GM12878 (cell line): ENCODE measurements around the gene MAN2B1. TPM values are rescaled to one million over a fixed set of nuclear protein-coding genes. Genes with fewer than 3 reads are reported as not detected.
A peak's percentile ranks its signal among the peaks of the same experiment; 100 is the strongest.

Experiments
- polyA plus RNA-seq, 11 experiments: library from polyadenylated mRNA; depleted of rRNA in 4 of 11; unstranded in 6 of 11; stranded (reverse) in 5 of 11; fragments of >200 nt; fragmentation: Nextera tagmentation in 4 of 11; fragmentation: Illumina TruSeq in 1 of 11; extraction: Ambion mirVana in 4 of 11; extraction: Trizol in 1 of 11; gene quantifications; 1 replicate in 1 of 11; 2 replicates in 10 of 11; pipeline versions ENCODE4 v1.2.1 to v1.2.3, GENCODE V29; 2011 to 2016; ENCODE audit warnings: inconsistent platforms in 2 of 11, missing spikeins in 2 of 11, low read depth in 1 of 11
- small RNA-seq: library from RNA; depleted of rRNA; stranded (forward); fragments of <200 nt; gene quantifications from one replicate; pipeline ENCODE3, GENCODE V24; 2014
- total RNA-seq, 4 experiments: library from RNA; depleted of rRNA in 3 of 4; stranded (reverse); fragments of >200 nt in 3 of 4; fragmentation: Illumina TruSeq in 1 of 4; extraction: Trizol in 1 of 4; gene quantifications; 2 replicates each; pipeline versions ENCODE4 v1.2.1 to v1.2.3, GENCODE V29; 2013 to 2021

Gene MAN2B1
- total and polyA plus RNA-seq, 10 of the 15 experiments (the other 5 are each of a cell fraction or from before 2014, with no cell fraction given): 7.6 to 224 (median 81.4) TPM

Small RNA genes lying within 50 kb of the gene (small RNA-seq; reads per million reads assigned to genes)
- gene SNORD41: 41.0 reads per million, percentile 98 among the genes with 10 or more reads in this experiment

Other genes starting within 250 kb of the MAN2B1 start
Only the 7 nearest of the 23 such genes appear.
- 7.7 and 7.9 TPM in 2 replicates for gene ZNF490, start 55.9 kb downstream of the MAN2B1 start, total RNA-seq (2014; rRNA removed)
- gene ZNF490, start 55.9 kb downstream of the MAN2B1 start, total RNA-seq (2014; rRNA removed; fragmentation: Illumina TruSeq; extraction: Trizol): 7.2 TPM in 2 replicates
- 8.4 TPM in 2 replicates for gene ZNF490, start 55.9 kb downstream of the MAN2B1 start, total RNA-seq (2021)
- 7.0 and 7.2 TPM in 2 replicates for gene ZNF490, start 55.9 kb downstream of the MAN2B1 start, polyA plus RNA-seq (2011; rRNA removed)
- 3.2 and 5.0 TPM in 2 replicates for gene ZNF490, start 55.9 kb downstream of the MAN2B1 start, polyA plus RNA-seq (2014; fragmentation: Illumina TruSeq; extraction: Trizol)
- gene ZNF490, start 55.9 kb downstream of the MAN2B1 start, polyA plus RNA-seq (2014; fragmentation: Nextera tagmentation; extraction: Ambion mirVana): 1 to 10 TPM in 1 of 2 experiments, under 1 TPM in 1; 0.57 to 1.4 TPM
- 2.6 and 3.2 TPM in 2 replicates for gene ZNF490, start 55.9 kb downstream of the MAN2B1 start, polyA plus RNA-seq (2014; rRNA removed)
- 1 to 10 TPM; 2.7 to 2.8 TPM for gene ZNF490, start 55.9 kb downstream of the MAN2B1 start, polyA plus RNA-seq (2016; fragmentation: Nextera tagmentation; extraction: Ambion mirVana)
- gene ZNF791, start 55.8 kb downstream of the MAN2B1 start, total RNA-seq (2014; rRNA removed): 10.0 and 12.5 TPM in 2 replicates
- gene ZNF791, start 55.8 kb downstream of the MAN2B1 start, total RNA-seq (2014; rRNA removed; fragmentation: Illumina TruSeq; extraction: Trizol): 18.6 and 19.2 TPM in 2 replicates
- gene ZNF791, start 55.8 kb downstream of the MAN2B1 start, total RNA-seq (2021): 12.1 and 15.1 TPM in 2 replicates
- 24.0 and 35.6 TPM in 2 replicates for gene ZNF791, start 55.8 kb downstream of the MAN2B1 start, polyA plus RNA-seq (2011; rRNA removed)
- 15.9 and 18.4 TPM in 2 replicates for gene ZNF791, start 55.8 kb downstream of the MAN2B1 start, polyA plus RNA-seq (2014; fragmentation: Illumina TruSeq; extraction: Trizol)
- 1 to 10 TPM; 7.5 to 9.2 TPM for gene ZNF791, start 55.8 kb downstream of the MAN2B1 start, polyA plus RNA-seq (2014; fragmentation: Nextera tagmentation; extraction: Ambion mirVana)
- gene ZNF791, start 55.8 kb downstream of the MAN2B1 start, polyA plus RNA-seq (2014; rRNA removed): 8.3 and 8.8 TPM in 2 replicates
- 10 to 100 TPM; 11.0 to 11.1 TPM for gene ZNF791, start 55.8 kb downstream of the MAN2B1 start, polyA plus RNA-seq (2016; fragmentation: Nextera tagmentation; extraction: Ambion mirVana)
- 12.2 and 14.0 TPM in 2 replicates for gene WDR83, start 65 bp upstream of the MAN2B1 start, total RNA-seq (2014; rRNA removed)
- 6.7 and 9.1 TPM in 2 replicates for gene WDR83, start 65 bp upstream of the MAN2B1 start, total RNA-seq (2014; rRNA removed; fragmentation: Illumina TruSeq; extraction: Trizol)
- gene WDR83, start 65 bp upstream of the MAN2B1 start, total RNA-seq (2021): 16.0 TPM in 2 replicates
- 5.4 and 7.6 TPM in 2 replicates for gene WDR83, start 65 bp upstream of the MAN2B1 start, polyA plus RNA-seq (2011; rRNA removed)
- 2.2 and 4.5 TPM in 2 replicates for gene WDR83, start 65 bp upstream of the MAN2B1 start, polyA plus RNA-seq (2014; fragmentation: Illumina TruSeq; extraction: Trizol)
- 1 to 10 TPM in 1 of 2 experiments, under 1 TPM in 1; 0.58 to 2.3 TPM for gene WDR83, start 65 bp upstream of the MAN2B1 start, polyA plus RNA-seq (2014; fragmentation: Nextera tagmentation; extraction: Ambion mirVana)
- 12.6 and 16.5 TPM in 2 replicates for gene WDR83, start 65 bp upstream of the MAN2B1 start, polyA plus RNA-seq (2014; rRNA removed)
- gene WDR83, start 65 bp upstream of the MAN2B1 start, polyA plus RNA-seq (2016; fragmentation: Nextera tagmentation; extraction: Ambion mirVana): 10 to 100 TPM; 15.0 to 17.7 TPM
- 89.6 and 94.9 TPM in 2 replicates for gene DHPS, start 15.1 kb upstream of the MAN2B1 start, total RNA-seq (2014; rRNA removed)
- gene DHPS, start 15.1 kb upstream of the MAN2B1 start, total RNA-seq (2014; rRNA removed; fragmentation: Illumina TruSeq; extraction: Trizol): 56.6 and 58.8 TPM in 2 replicates
- gene DHPS, start 15.1 kb upstream of the MAN2B1 start, total RNA-seq (2021): 87.2 and 90.4 TPM in 2 replicates
- 74.4 and 104 TPM in 2 replicates for gene DHPS, start 15.1 kb upstream of the MAN2B1 start, polyA plus RNA-seq (2011; rRNA removed)
- 57.8 and 64.6 TPM in 2 replicates for gene DHPS, start 15.1 kb upstream of the MAN2B1 start, polyA plus RNA-seq (2014; fragmentation: Illumina TruSeq; extraction: Trizol)
- 10 to 100 TPM; 36.4 to 76.0 TPM for gene DHPS, start 15.1 kb upstream of the MAN2B1 start, polyA plus RNA-seq (2014; fragmentation: Nextera tagmentation; extraction: Ambion mirVana)
- 95.2 and 102 TPM in 2 replicates for gene DHPS, start 15.1 kb upstream of the MAN2B1 start, polyA plus RNA-seq (2014; rRNA removed)
- 10 to 100 TPM; 81.8 to 84.9 TPM for gene DHPS, start 15.1 kb upstream of the MAN2B1 start, polyA plus RNA-seq (2016; fragmentation: Nextera tagmentation; extraction: Ambion mirVana)
- gene GNG14, start 21.3 kb upstream of the MAN2B1 start, total RNA-seq (2014; rRNA removed): not detected in 2 replicates
- gene GNG14, start 21.3 kb upstream of the MAN2B1 start, total RNA-seq (2014; rRNA removed; fragmentation: Illumina TruSeq; extraction: Trizol): not detected in 2 replicates
- not detected in 2 replicates for gene GNG14, start 21.3 kb upstream of the MAN2B1 start, total RNA-seq (2021)
- not detected in 2 replicates for gene GNG14, start 21.3 kb upstream of the MAN2B1 start, polyA plus RNA-seq (2011; rRNA removed)
- gene GNG14, start 21.3 kb upstream of the MAN2B1 start, polyA plus RNA-seq (2014; fragmentation: Illumina TruSeq; extraction: Trizol): not detected in 2 replicates
- not detected for gene GNG14, start 21.3 kb upstream of the MAN2B1 start, polyA plus RNA-seq (2014; fragmentation: Nextera tagmentation; extraction: Ambion mirVana)
- not detected in 2 replicates for gene GNG14, start 21.3 kb upstream of the MAN2B1 start, polyA plus RNA-seq (2014; rRNA removed)
- not detected for gene GNG14, start 21.3 kb upstream of the MAN2B1 start, polyA plus RNA-seq (2016; fragmentation: Nextera tagmentation; extraction: Ambion mirVana)
- 11.8 and 14.8 TPM in 2 replicates for gene FBXW9, start 29.9 kb upstream of the MAN2B1 start, total RNA-seq (2014; rRNA removed)
- 3.7 and 4.0 TPM in 2 replicates for gene FBXW9, start 29.9 kb upstream of the MAN2B1 start, total RNA-seq (2014; rRNA removed; fragmentation: Illumina TruSeq; extraction: Trizol)
- gene FBXW9, start 29.9 kb upstream of the MAN2B1 start, total RNA-seq (2021): 10.4 and 12.8 TPM in 2 replicates
- 1.8 and 4.3 TPM in 2 replicates for gene FBXW9, start 29.9 kb upstream of the MAN2B1 start, polyA plus RNA-seq (2011; rRNA removed)
- 0.16 and 1.5 TPM in 2 replicates for gene FBXW9, start 29.9 kb upstream of the MAN2B1 start, polyA plus RNA-seq (2014; fragmentation: Illumina TruSeq; extraction: Trizol)
- gene FBXW9, start 29.9 kb upstream of the MAN2B1 start, polyA plus RNA-seq (2014; fragmentation: Nextera tagmentation; extraction: Ambion mirVana): 1 to 10 TPM in 1 of 2 experiments, under 1 TPM in 1; 0.21 to 1.1 TPM
- 13.7 and 14.4 TPM in 2 replicates for gene FBXW9, start 29.9 kb upstream of the MAN2B1 start, polyA plus RNA-seq (2014; rRNA removed)
- 10 to 100 TPM; 13.3 to 13.7 TPM for gene FBXW9, start 29.9 kb upstream of the MAN2B1 start, polyA plus RNA-seq (2016; fragmentation: Nextera tagmentation; extraction: Ambion mirVana)
- gene TNPO2, start 57.2 kb upstream of the MAN2B1 start, total RNA-seq (2014; rRNA removed): 19.0 and 26.2 TPM in 2 replicates
- 29.4 and 33.0 TPM in 2 replicates for gene TNPO2, start 57.2 kb upstream of the MAN2B1 start, total RNA-seq (2014; rRNA removed; fragmentation: Illumina TruSeq; extraction: Trizol)
- gene TNPO2, start 57.2 kb upstream of the MAN2B1 start, total RNA-seq (2021): 79.2 and 99.7 TPM in 2 replicates
- gene TNPO2, start 57.2 kb upstream of the MAN2B1 start, polyA plus RNA-seq (2011; rRNA removed): 50.1 and 90.8 TPM in 2 replicates
- 26.3 and 49.0 TPM in 2 replicates for gene TNPO2, start 57.2 kb upstream of the MAN2B1 start, polyA plus RNA-seq (2014; fragmentation: Illumina TruSeq; extraction: Trizol)
- gene TNPO2, start 57.2 kb upstream of the MAN2B1 start, polyA plus RNA-seq (2014; fragmentation: Nextera tagmentation; extraction: Ambion mirVana): 1 to 10 TPM; 5.5 to 9.8 TPM
- 75.5 and 82.0 TPM in 2 replicates for gene TNPO2, start 57.2 kb upstream of the MAN2B1 start, polyA plus RNA-seq (2014; rRNA removed)
- 10 to 100 TPM; 18.4 to 23.7 TPM for gene TNPO2, start 57.2 kb upstream of the MAN2B1 start, polyA plus RNA-seq (2016; fragmentation: Nextera tagmentation; extraction: Ambion mirVana)